Measurements from ENCODE around the gene MUS81. TPM values are rescaled to one million over a fixed set of nuclear protein-coding genes. Genes with fewer than 3 reads are reported as not detected.

The MUS81 gene
- total and polyA plus RNA-seq, 2 of the 4 experiments (the other 2 are of a cell fraction) = 23.7 to 47.9 TPM

DNA sequence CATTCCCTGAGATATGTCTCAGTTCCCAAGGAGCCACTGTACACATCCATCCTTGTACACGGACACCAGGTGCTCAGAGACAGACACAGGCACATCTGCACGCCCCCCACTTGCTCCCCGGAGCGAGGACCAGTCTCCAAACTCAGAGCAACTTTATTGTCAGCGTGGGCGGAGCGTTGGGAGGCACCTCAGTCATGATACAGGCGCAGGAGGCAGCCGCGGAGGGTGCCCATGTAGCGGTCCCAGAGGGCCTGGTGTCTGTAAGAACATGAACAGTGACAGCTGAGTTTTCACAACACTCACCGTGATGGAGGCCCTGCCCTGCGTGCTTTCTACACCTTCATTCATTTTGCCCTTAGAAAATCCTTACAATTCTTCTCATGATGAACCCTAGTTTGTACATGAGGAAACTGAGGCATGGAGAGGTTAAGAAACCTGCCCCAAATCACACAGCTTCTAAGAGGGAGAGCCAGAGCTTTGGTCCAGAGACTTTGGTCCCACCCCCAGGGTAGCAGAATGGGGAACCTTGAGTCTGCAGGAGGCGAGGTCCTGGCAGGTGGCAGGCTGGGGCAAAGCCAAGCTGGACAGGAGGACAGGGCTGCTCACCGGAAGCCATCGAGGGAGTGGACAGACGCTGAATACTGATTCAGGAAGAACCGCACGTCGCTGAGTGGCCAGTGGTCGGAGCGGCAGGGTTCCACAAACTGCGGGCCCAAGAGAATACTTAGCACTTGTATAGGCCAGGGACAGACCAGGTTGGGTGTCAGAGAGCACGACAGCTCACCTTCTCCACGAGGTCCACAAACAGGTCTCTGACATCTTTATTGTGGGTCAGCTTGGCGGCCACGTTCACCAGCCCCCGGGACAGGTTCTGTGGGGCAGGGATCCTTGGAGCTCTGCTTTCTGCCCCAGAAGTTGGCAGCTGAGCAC is 23.8 kb downstream of the MUS81 start:
- Histone ChIP-seq H3K9me1 (ENCODE audit: insufficient read depth, low read length) (peaks cover 6% of the 10 kb centered on the region), H3K79me1 (ENCODE audit: low read depth in 1 of 2, low read length in 2 of 2) (peaks cover 9 to 52% of the 10 kb centered on the region in 2 experiments), H3K14ac (replicated peaks; ENCODE audit: low read depth, low read length) (no peak overlapping the region), H2AK9ac (replicated peaks; ENCODE audit: low read depth, low read length, poor library complexity) (peak overlapping the region; percentile 95), H2AFZ (replicated peaks; ENCODE audit: low read length, poor library complexity) (peak overlapping the region; percentile 67), H4K91ac (ENCODE audit: insufficient read depth, low read depth, low read length) (no peak overlapping the region), H3K9ac (ENCODE audit: low read depth, low read length) (no peak overlapping the region), H2AK5ac (ENCODE audit: low read depth, low read length) (0 out of 2 replicates have a peak overlapping the region, but pooled peaks have one; percentile 73), H3K4ac (ENCODE audit: low read depth, low read length) (peak overlapping the region; percentile 53; the same call in 1 of the 2 replicates), H4K5ac (ENCODE audit: low read depth, low read length) (no peak overlapping the region), H3K4me1 (ENCODE audit: control insufficient read depth, insufficient read depth, low read length) (peaks cover 2% of the 10 kb centered on the region), H2BK5ac (ENCODE audit: low read depth, low read length, poor library complexity, severe bottlenecking) (no peak overlapping the region), H3K9me3 (ENCODE audit: control insufficient read depth, insufficient read depth, low read length) (no peaks in the 10 kb centered on the region), H2BK15ac (ENCODE audit: low read depth, low read length) (no peak overlapping the region), H3K18ac (ENCODE audit: low read depth, low read length) (no peak overlapping the region), H4K8ac (ENCODE audit: low read depth in 2 of 2, low read length in 2 of 2) (no peak overlapping the region), H3K36me3 (ENCODE audit: control insufficient read depth, insufficient read depth, low read length) (peaks cover 40% of the 10 kb centered on the region), H2BK20ac (ENCODE audit: low read depth, low read length) (no peak overlapping the region), H2BK120ac (ENCODE audit: low read depth, low read length) (no peak overlapping the region), H3K4me3 (ENCODE audit: insufficient read depth, low read depth, low read length) (no peak overlapping the region), H3K23ac (ENCODE audit: low read depth, low read length) (no peak overlapping the region), H3K27ac (ENCODE audit: insufficient read depth, low read length) (no peak overlapping the region; the same call in 1 of the 2 replicates), H4K20me1 (ENCODE audit: insufficient read depth, low read length) (peaks cover 21% of the 10 kb centered on the region), H3K27me3 (ENCODE audit: control insufficient read depth, insufficient read depth, low read length) (no peaks in the 10 kb centered on the region), H3K4me2 (ENCODE audit: low read depth, low read length) (no peak overlapping the region), H3K56ac (ENCODE audit: extremely low read depth, insufficient read depth, low read length) (no peak overlapping the region)
- no peak for DNase-seq
- POLR2A ChIA-PET (ENCODE audit: unreplicated experiment) = no interaction called here
- BruUV-seq (replicated peaks) = no TSS peak
- intact Hi-C loops (cut with micrococcal nuclease) (loop anchor here (1.0 kb wide), 1 partner anchor 105 kb away; no protein-coding TSS in a partner anchor), dilution Hi-C loops (cut with HindIII; ENCODE audit: low sequenced_read_pairs, unreplicated experiment) (no loop called here), in situ Hi-C loops (cut with MboI; ENCODE audit: low sequenced_read_pairs) (loop anchor here (5.0 kb wide), 1 partner anchor 103 kb away; no protein-coding TSS in a partner anchor)
- CTCF ChIA-PET = interaction anchor here (0.6 to 1.5 kb wide), 11 partner anchors 11 to 651 kb away, joined by 3 to 14 read pairs (median 5); partner anchors contain the start of genes EFEMP2 and MUS81
- no peak for ATAC-seq (ENCODE audit: low read depth)
- TF ChIP-seq, protein P1, sequence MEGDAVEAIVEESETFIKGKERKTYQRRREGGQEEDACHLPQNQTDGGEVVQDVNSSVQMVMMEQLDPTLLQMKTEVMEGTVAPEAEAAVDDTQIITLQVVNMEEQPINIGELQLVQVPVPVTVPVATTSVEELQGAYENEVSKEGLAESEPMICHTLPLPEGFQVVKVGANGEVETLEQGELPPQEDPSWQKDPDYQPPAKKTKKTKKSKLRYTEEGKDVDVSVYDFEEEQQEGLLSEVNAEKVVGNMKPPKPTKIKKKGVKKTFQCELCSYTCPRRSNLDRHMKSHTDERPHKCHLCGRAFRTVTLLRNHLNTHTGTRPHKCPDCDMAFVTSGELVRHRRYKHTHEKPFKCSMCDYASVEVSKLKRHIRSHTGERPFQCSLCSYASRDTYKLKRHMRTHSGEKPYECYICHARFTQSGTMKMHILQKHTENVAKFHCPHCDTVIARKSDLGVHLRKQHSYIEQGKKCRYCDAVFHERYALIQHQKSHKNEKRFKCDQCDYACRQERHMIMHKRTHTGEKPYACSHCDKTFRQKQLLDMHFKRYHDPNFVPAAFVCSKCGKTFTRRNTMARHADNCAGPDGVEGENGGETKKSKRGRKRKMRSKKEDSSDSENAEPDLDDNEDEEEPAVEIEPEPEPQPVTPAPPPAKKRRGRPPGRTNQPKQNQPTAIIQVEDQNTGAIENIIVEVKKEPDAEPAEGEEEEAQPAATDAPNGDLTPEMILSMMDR (conservative IDR thresholded peaks at IDR 0.05; ENCODE audit: low read depth, low read length) = no peak
- TF ChIP-seq RAD21 (IDR thresholded peaks at IDR 0.05; ENCODE audit: low read length) (no peak), RCOR1 (IDR thresholded peaks at IDR 0.05; ENCODE audit: insufficient replicate concordance, low read length) (no peak), SMC3 (IDR thresholded peaks at IDR 0.05; ENCODE audit: low read depth, low read length) (no peak), NFE2L2 (IDR thresholded peaks at IDR 0.05; ENCODE audit: low read depth, low read length) (no peak), ELK1 (IDR thresholded peaks at IDR 0.05; ENCODE audit: borderline replicate concordance, low read depth, low read length) (no peak), USF2 (IDR thresholded peaks at IDR 0.05; ENCODE audit: low read depth, low read length) (no peak), BHLHE40 (IDR thresholded peaks at IDR 0.05; ENCODE audit: low read depth, low read length) (no peak), CHD1 (IDR thresholded peaks at IDR 0.05; ENCODE audit: low read depth, low read length) (no peak)
- WGBS, 2 experiments (ENCODE audit: extremely low coverage in 2 of 2, insufficient read length in 1 of 2) = 88% methylated on average over 11 of the region's 28 CpGs; no CpG with 5 or more reads in 1 of the 2 experiments

Data from IMR-90 (cell line).